ENCODE measurements around the gene WWC2. TPM values are rescaled to one million over a fixed set of nuclear protein-coding genes. Genes with fewer than 3 reads are reported as not detected.

The WWC2 gene
- total and polyA plus RNA-seq, 2 experiments from 2014 or later: 33.2 to 48.3 TPM

DNA sequence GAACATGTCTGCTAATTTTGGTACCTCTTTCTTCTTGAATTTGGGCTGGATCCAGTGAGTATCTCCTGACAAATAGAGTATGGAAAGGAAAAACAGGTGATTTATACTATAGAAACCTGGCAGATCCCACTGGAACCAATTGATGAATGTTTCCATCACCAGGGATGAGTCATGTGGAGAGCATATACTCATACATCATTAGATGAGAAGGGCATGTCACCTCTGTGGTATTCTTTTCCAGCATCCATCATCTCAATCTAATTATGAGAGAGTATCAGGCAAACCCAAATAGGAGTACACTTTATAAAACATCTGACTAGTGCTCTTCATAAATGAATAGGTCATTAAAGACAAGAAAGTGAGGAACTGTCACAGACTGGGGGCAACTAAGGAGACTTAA, 130.3 kb downstream of the WWC2 start:
- no peak for TF ChIP-seq EZH2phosphoT487 (IDR thresholded peaks at IDR 0.05; ENCODE audit: insufficient read depth, low read depth)
- DNase-seq: peak; percentile 32
- H3K9me2 ChIP-seq (ENCODE audit: insufficient read depth): no peaks in the 10 kb centered on the region
- H3K4me3 ChIP-seq: no peak overlapping the region
- no peak overlapping the region for H3K9ac ChIP-seq
- no peak overlapping the region for H3K4me2 ChIP-seq (ENCODE audit: unreplicated experiment)
- H4K20me1 ChIP-seq (ENCODE audit: insufficient read depth): no peaks in the 10 kb centered on the region
- no peaks in the 10 kb centered on the region for H3K9me3 ChIP-seq (ENCODE audit: low read depth)
- H3K27ac ChIP-seq: no peak overlapping the region
- H3F3A ChIP-seq (ENCODE audit: insufficient read depth): peaks cover 18% of the 10 kb centered on the region; the same call in 1 of the 2 replicates
- no peaks in the 10 kb centered on the region for H3K4me1 ChIP-seq (ENCODE audit: insufficient read depth)
- peaks cover 29% of the 10 kb centered on the region for H3K36me3 ChIP-seq (ENCODE audit: low read depth)
- H3K27me3 ChIP-seq (replicated peaks; ENCODE audit: insufficient read depth): no peaks in the 10 kb centered on the region
- no peak overlapping the region for H2AFZ ChIP-seq
- H3K79me2 ChIP-seq (ENCODE audit: insufficient read depth): peaks cover 44% of the 10 kb centered on the region; the same call in 1 of the 2 replicates
- in situ Hi-C loops (cut with MboI): no loop called here

DNA sequence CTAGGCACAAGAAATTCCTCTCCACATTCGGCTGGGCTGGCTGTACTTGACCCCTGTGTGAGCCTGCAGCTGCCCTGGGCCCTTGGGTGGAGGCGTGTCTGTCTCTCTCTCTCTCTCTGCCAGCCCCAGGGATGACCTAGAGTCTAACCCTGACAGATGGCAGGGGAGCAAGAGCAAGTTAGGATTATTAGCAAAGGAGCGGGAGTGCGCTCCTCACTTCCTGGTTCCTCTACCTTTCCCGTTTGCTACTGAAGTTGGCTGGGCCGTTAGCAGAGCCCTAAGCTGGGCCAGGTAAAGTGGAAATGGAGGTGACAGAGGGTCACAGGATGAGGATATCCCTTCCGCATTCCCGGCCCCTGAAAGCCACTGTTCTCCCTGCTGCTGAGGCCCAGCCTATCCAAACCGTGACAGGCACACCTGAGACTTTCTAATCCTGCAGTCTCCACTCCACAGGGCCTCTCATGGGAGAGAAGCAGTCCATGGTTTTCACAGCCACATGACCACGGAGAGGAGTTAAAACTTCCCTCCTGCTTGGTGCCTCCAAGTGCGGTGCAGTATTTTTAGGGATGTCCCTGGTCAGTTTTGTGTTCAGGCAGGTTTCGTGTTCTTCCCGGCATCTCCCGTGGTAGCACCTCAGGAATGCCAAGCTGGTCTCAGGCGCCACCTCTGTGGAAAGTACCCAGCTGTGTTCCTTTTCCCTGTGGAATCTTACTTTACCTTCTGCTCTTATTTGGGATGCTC, 141.7 kb downstream of the WWC2 start:
- H3K27me3 ChIP-seq (replicated peaks; ENCODE audit: insufficient read depth): no peaks in the 10 kb centered on the region
- 0 out of 2 replicates have a peak, but pooled peaks cover 17% of the 10 kb centered on the region for H3F3A ChIP-seq (ENCODE audit: insufficient read depth)
- H3K4me2 ChIP-seq (ENCODE audit: unreplicated experiment): no peak overlapping the region
- no peak overlapping the region for H2AFZ ChIP-seq
- H4K20me1 ChIP-seq (ENCODE audit: insufficient read depth): no peaks in the 10 kb centered on the region
- H3K27ac ChIP-seq: no peak overlapping the region
- 88 to 90% methylated on average over 15 of the region's 15 CpGs for WGBS, 2 experiments (ENCODE audit: low coverage in 1 of 2, low lambda C conversion rate in 2 of 2, missing lambda C conversion rate in 2 of 2)
- H3K9me3 ChIP-seq (ENCODE audit: low read depth): no peaks in the 10 kb centered on the region
- H3K4me1 ChIP-seq (ENCODE audit: insufficient read depth): peaks cover 15% of the 10 kb centered on the region; the same call in 1 of the 2 replicates
- TF ChIP-seq EZH2phosphoT487 (IDR thresholded peaks at IDR 0.05; ENCODE audit: insufficient read depth, low read depth): no peak
- no peak for TF ChIP-seq EZH2 (IDR thresholded peaks at IDR 0.05; ENCODE audit: insufficient read depth, poor library complexity, severe bottlenecking)
- H3K36me3 ChIP-seq (ENCODE audit: low read depth): peaks cover 54% of the 10 kb centered on the region
- H3K79me2 ChIP-seq (ENCODE audit: insufficient read depth): peaks cover 65% of the 10 kb centered on the region
- H3K9ac ChIP-seq: no peak overlapping the region
- no peak overlapping the region for H3K4me3 ChIP-seq
- no peak for DNase-seq
- no peaks in the 10 kb centered on the region for H3K9me2 ChIP-seq (ENCODE audit: insufficient read depth)
- in situ Hi-C loops (cut with MboI): no loop called here

DNA sequence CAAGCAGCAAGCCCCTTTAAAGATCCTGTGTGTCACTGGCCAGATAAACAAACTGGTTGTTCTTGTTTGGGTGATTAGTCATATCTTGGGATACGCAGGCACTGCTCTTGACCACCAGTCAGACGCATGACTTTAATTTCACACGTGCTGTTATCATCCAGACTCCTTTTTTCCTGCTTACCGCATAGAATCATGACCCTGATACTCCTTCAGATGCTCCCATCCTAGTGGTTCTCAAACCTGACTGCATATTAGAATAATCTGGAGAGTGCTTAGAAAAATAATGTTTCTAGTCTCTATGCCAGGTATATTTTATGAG, 142.2 kb downstream of the WWC2 start:
- H4K20me1 ChIP-seq (ENCODE audit: insufficient read depth): no peaks in the 10 kb centered on the region
- WGBS, 2 experiments (ENCODE audit: low coverage in 1 of 2, low lambda C conversion rate in 2 of 2, missing lambda C conversion rate in 2 of 2): 53 to 55% methylated on average over 4 of the region's 4 CpGs
- TF ChIP-seq EZH2phosphoT487 (IDR thresholded peaks at IDR 0.05; ENCODE audit: insufficient read depth, low read depth): no peak
- TF ChIP-seq EZH2 (IDR thresholded peaks at IDR 0.05; ENCODE audit: insufficient read depth, poor library complexity, severe bottlenecking): no peak

GRCh38 chr4:183241721-183242151, 142.7 kb downstream of the WWC2 start:
- Histone ChIP-seq H3K4me2 (ENCODE audit: unreplicated experiment) (no peak overlapping the region), H4K20me1 (ENCODE audit: insufficient read depth) (no peaks in the 10 kb centered on the region), H2AFZ (no peak overlapping the region), H3K9me3 (ENCODE audit: low read depth) (no peaks in the 10 kb centered on the region), H3K27me3 (replicated peaks; ENCODE audit: insufficient read depth) (no peaks in the 10 kb centered on the region), H3K4me3 (no peak overlapping the region), H3K9ac (no peak overlapping the region; the same call in 1 of the 2 replicates), H3K36me3 (ENCODE audit: low read depth) (peaks cover 48% of the 10 kb centered on the region), H3F3A (ENCODE audit: insufficient read depth) (0 out of 2 replicates have a peak, but pooled peaks cover 17% of the 10 kb centered on the region), H3K79me2 (ENCODE audit: insufficient read depth) (peaks cover 55% of the 10 kb centered on the region), H3K4me1 (ENCODE audit: insufficient read depth) (peaks cover 15% of the 10 kb centered on the region; the same call in 1 of the 2 replicates), H3K9me2 (ENCODE audit: insufficient read depth) (no peaks in the 10 kb centered on the region), H3K27ac (peak overlapping the region; percentile 31)
- 75 to 76% methylated on average over 6 of the region's 6 CpGs for WGBS, 2 experiments (ENCODE audit: low coverage in 1 of 2, low lambda C conversion rate in 2 of 2, missing lambda C conversion rate in 2 of 2)
- TF ChIP-seq EZH2 (IDR thresholded peaks at IDR 0.05; ENCODE audit: insufficient read depth, poor library complexity, severe bottlenecking) (no peak), EZH2phosphoT487 (IDR thresholded peaks at IDR 0.05; ENCODE audit: insufficient read depth, low read depth) (no peak)
- in situ Hi-C loops (cut with MboI): no loop called here
- DNase-seq: no peak

More for the DNA sequence above, 142.2 kb downstream of the WWC2 start:
- DNase-seq: peak; percentile 69
- H3K4me1 ChIP-seq (ENCODE audit: insufficient read depth): peaks cover 15% of the 10 kb centered on the region; the same call in 1 of the 2 replicates
- no peaks in the 10 kb centered on the region for H3K9me3 ChIP-seq (ENCODE audit: low read depth)
- no peak overlapping the region for H3K4me2 ChIP-seq (ENCODE audit: unreplicated experiment)
- peaks cover 60% of the 10 kb centered on the region for H3K79me2 ChIP-seq (ENCODE audit: insufficient read depth)
- no peaks in the 10 kb centered on the region for H3K9me2 ChIP-seq (ENCODE audit: insufficient read depth)
- H3K27ac ChIP-seq: peak overlapping the region; percentile 31
- 0 out of 2 replicates have a peak, but pooled peaks cover 17% of the 10 kb centered on the region for H3F3A ChIP-seq (ENCODE audit: insufficient read depth)
- H3K4me3 ChIP-seq: no peak overlapping the region
- no peak overlapping the region; the same call in 1 of the 2 replicates for H3K9ac ChIP-seq
- no peak overlapping the region for H2AFZ ChIP-seq
- H3K27me3 ChIP-seq (replicated peaks; ENCODE audit: insufficient read depth): no peaks in the 10 kb centered on the region
- H3K36me3 ChIP-seq (ENCODE audit: low read depth): peaks cover 49% of the 10 kb centered on the region
- in situ Hi-C loops (cut with MboI): no loop called here
